ENCODE data around the gene CDK19. TPM values are rescaled to one million over a fixed set of nuclear protein-coding genes. Genes with fewer than 3 reads are reported as not detected.

The CDK19 gene
- total RNA-seq: 10.8 and 13.6 TPM in 2 replicates

DNA sequence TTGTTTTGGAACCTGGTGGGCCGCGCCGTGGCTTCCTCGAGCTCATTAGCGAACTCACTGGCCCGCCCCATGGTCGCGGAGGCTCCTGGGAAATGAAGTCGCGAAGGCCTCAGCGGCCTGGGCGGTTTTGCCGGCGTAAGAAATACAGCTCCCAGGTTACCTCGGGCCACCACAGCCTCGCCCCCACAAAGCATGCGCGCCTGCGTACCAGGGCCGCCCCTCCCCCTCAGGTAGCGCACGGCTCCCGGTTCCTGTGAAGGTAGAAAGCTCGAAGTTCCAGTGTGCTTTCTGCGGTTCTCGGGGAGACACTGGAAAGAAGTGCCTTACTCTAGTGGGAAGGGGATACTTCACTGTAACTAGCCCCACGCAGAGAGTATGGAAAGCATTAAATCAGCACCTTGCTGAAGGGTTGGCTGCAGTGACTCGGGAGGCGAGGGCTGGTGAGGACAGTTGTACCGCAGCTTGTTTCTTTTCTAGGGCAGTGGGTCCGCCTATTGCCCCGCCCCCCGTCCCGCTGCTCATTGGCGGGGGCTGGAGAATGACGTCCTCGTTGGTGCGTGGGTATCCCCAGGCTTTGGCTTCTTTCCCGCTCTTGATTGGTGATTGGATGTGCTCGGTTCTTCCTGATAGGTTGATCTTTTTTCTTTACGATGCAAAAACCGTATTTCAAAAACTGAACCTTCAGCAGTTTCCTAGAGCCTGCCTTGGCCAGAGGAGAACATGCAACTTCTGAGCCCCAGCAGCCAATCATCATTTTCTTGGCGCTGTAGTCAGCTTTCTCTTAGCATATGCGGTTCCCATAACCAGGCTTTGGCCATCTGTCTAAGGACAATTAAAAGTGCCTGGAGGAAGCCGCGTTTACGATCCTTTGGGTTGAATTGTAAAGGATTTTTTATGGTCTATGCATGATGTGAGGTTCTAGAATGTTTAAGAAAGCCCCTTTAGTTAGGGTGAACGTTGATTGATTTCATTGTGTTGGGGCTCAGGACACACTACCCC is at the start of gene CDK19:
Gene CDK19, minus strand, starts transcription at position 59 of the 999 bp plus-strand sequence. CDS start 333 bp downstream, outside the sequence.

Small RNA genes lying within 50 kb of the gene (small RNA-seq; reads per million reads assigned to genes)
- gene RNU6-1115P: not detected
- not detected for gene RNU6-957P
- not detected for gene SNORA40C

Other genes starting within 250 kb of the CDK19 start
- 86.5 and 98.5 TPM in 2 replicates for gene AMD1, start 59.3 kb upstream of the CDK19 start, total RNA-seq
- gene GTF3C6, start 143.2 kb upstream of the CDK19 start, total RNA-seq: 16.2 and 26.2 TPM in 2 replicates
- 23.5 and 25.4 TPM in 2 replicates for gene RPF2, start 166.6 kb upstream of the CDK19 start, total RNA-seq

All from hair follicle dermal papilla cell (primary cell).